OCI-LY1 (cell line): Measurements from ENCODE around the gene FHL5.
A peak's percentile ranks its signal among the peaks of the same experiment; 100 is the strongest.

Experiments used
- CTCF ChIP-seq: fragments of 200-600 bp; sonication (generic), shearing (Covaris generic); IDR thresholded peaks from 2 replicates; pipeline ENCODE4 v1.5.1; 2017; ENCODE audit warnings: mild to moderate bottlenecking, antibody characterized with exemption, low read length, moderate library complexity, mixed read lengths
- EZH2 ChIP-seq: fragments of 200-600 bp; sonication (generic), shearing (Covaris generic); IDR thresholded peaks from 2 replicates; pipeline ENCODE4 v1.8.0; 2017; ENCODE audit warnings: borderline replicate concordance, mixed run types, mild to moderate bottlenecking, antibody characterized with exemption, low read length, moderate library complexity, mixed read lengths

GRCh38 chr6:96626759-96627364, 63.9 kb downstream of the FHL5 start:
- peak; percentile 54 for TF ChIP-seq CTCF
- no peak for TF ChIP-seq EZH2
